GM04503 (cell line): Measurements from ENCODE around the gene RFPL4A.

ENCODE experiments used
- DNase-seq: peaks from one replicate; pipeline ENCODE4 v3.0.0-alpha.2; 2012; ENCODE audit warnings: low read depth

RFPL4A gene

GRCh38 chr19:55809381-55810058 is 50.6 kb downstream of the RFPL4A start:
- peak; percentile 3 for DNase-seq

GRCh38 chr19:55811340-55811739 is 52.4 kb downstream of the RFPL4A start:
- no peak for DNase-seq

GRCh38 chr19:55812449-55812848 is 53.6 kb downstream of the RFPL4A start:
- no peak for DNase-seq
